HepG2 (cell line): ENCODE results near the gene CNTD1. TPM values are rescaled to one million over a fixed set of nuclear protein-coding genes. Genes with fewer than 3 reads are reported as not detected.

Source experiments
- ATF2 ChIP-seq: sonication (generic); formaldehyde crosslinking; IDR thresholded peaks from 2 replicates; pipeline ENCODE4 v1.4.0; 2020; ENCODE audit warnings: missing genetic modification reagents
- BCL3 ChIP-seq: sonication (generic); formaldehyde crosslinking; IDR thresholded peaks from 2 replicates; pipeline ENCODE4 v1.5.1; 2020; ENCODE audit warnings: mild to moderate bottlenecking, missing genetic modification reagents, moderate library complexity
- FOXP4 ChIP-seq: sonication (generic); formaldehyde crosslinking; IDR thresholded peaks from 2 replicates; pipeline ENCODE4 v1.4.0; 2020; ENCODE audit warnings: missing genetic modification reagents
- HNRNPL ChIP-seq: fragments of 200-400 bp; formaldehyde crosslinking; IDR thresholded peaks from 2 replicates; pipeline ENCODE4 v1.6.1; 2017; ENCODE audit warnings: mild to moderate bottlenecking, low read depth, low read length
- HNRNPLL ChIP-seq: fragments of 200-400 bp; formaldehyde crosslinking; IDR thresholded peaks from 2 replicates; pipeline ENCODE4 v1.6.1; 2017; ENCODE audit warnings: mild to moderate bottlenecking, low read depth, low read length; ENCODE audit not compliant: poor library complexity, severe bottlenecking
- ISX ChIP-seq: sonication (generic); formaldehyde crosslinking; conservative IDR thresholded peaks from 2 replicates; pipeline ENCODE4 v1.5.0; 2020; ENCODE audit warnings: missing genetic modification reagents
- KLF13 ChIP-seq: sonication (generic); formaldehyde crosslinking; IDR thresholded peaks from 2 replicates; pipeline ENCODE4 v1.4.0; 2020; ENCODE audit warnings: mild to moderate bottlenecking, missing genetic modification reagents
- NFAT5 ChIP-seq: sonication (generic); formaldehyde crosslinking; IDR thresholded peaks from 2 replicates; pipeline ENCODE4 v1.4.0; 2020; ENCODE audit warnings: missing genetic modification reagents
- NR2F2 ChIP-seq: IDR thresholded peaks from 2 replicates; pipeline ENCODE4 v1.6.1; 2012; ENCODE audit warnings: low read depth, inconsistent platforms, borderline replicate concordance
- PPARG ChIP-seq: conservative IDR thresholded peaks from 2 replicates; pipeline ENCODE4 v1.6.1; 2016; ENCODE audit warnings: missing biosample characterization, missing genetic modification reagents
- TEF ChIP-seq: sonication (generic); formaldehyde crosslinking; IDR thresholded peaks from 2 replicates; pipeline ENCODE4 v1.5.0; 2020; ENCODE audit warnings: missing genetic modification reagents
- ZIK1 ChIP-seq: sonication (generic); formaldehyde crosslinking; IDR thresholded peaks from 2 replicates; pipeline ENCODE4 v1.5.0; 2020; ENCODE audit warnings: mild to moderate bottlenecking, low read depth, missing genetic modification reagents, borderline replicate concordance
- ZNF34 ChIP-seq: sonication (generic); formaldehyde crosslinking; IDR thresholded peaks from 2 replicates; pipeline ENCODE4 v1.4.0; 2020; ENCODE audit warnings: mild to moderate bottlenecking, missing genetic modification reagents, borderline replicate concordance
- ZNF496 ChIP-seq: sonication (generic); formaldehyde crosslinking; IDR thresholded peaks from 2 replicates; pipeline ENCODE4 v1.8.1; 2023; ENCODE audit warnings: mild to moderate bottlenecking, moderate library complexity, missing genetic modification reagents; ENCODE audit not compliant: insufficient replicate concordance
- polyA plus RNA-seq, 8 experiments: library from polyadenylated mRNA; depleted of rRNA in 3 of 8; stranded (reverse) in 7 of 8; unstranded in 1 of 8; fragments of >200 nt; fragmentation: Illumina TruSeq in 4 of 8; extraction: Trizol in 4 of 8; gene quantifications; 2 replicates each; pipeline versions ENCODE4 v1.2.1 to v1.2.3, GENCODE V29; 2011 to 2016; ENCODE audit warnings: low read depth in 4 of 8, missing spikeins in 1 of 8, mixed read lengths in 1 of 8; ENCODE audit not compliant: insufficient read depth in 1 of 8
- total RNA-seq, 5 experiments: library from RNA; depleted of rRNA; stranded (reverse); fragments of >200 nt; fragmentation: Illumina TruSeq; extraction: Trizol; gene quantifications; 2 replicates each; pipeline ENCODE4 v1.2.3, GENCODE V29; 2016; ENCODE audit warnings: low read depth in 1 of 5

CNTD1 gene
- total and polyA plus RNA-seq, 2 of the 13 experiments (the other 11 are each of a cell fraction or from before 2014, with no cell fraction given): 0.11 to 0.15 TPM

GRCh38 chr17:42832934-42833766 is 34.5 kb downstream of the CNTD1 start, which contains the start of gene PSME3 (continued):
- no peak for TF ChIP-seq NR2F2
- peak; percentile 64; the same call in 1 of the 2 replicates for TF ChIP-seq TEF (CRISPR knock-in tag)
- TF ChIP-seq FOXP4 (CRISPR knock-in tag): peak; percentile 72
- TF ChIP-seq KLF13 (CRISPR knock-in tag): no peak
- TF ChIP-seq HNRNPL: peak; percentile 78; the same call in 1 of the 2 replicates
- TF ChIP-seq BCL3 (CRISPR knock-in tag): peak; percentile 89
- peak; percentile 87; the same call in 1 of the 2 replicates for TF ChIP-seq ISX (CRISPR knock-in tag)
- peak; percentile 88 for TF ChIP-seq HNRNPLL
- peak; percentile 76; the same call in 1 of the 2 replicates for TF ChIP-seq NFAT5
- peak; percentile 75; the same call in 1 of the 2 replicates for TF ChIP-seq ATF2 (CRISPR knock-in tag)
- no peak for TF ChIP-seq ZNF496 (CRISPR knock-in tag)
- TF ChIP-seq ZNF34: peak; percentile 93
- peak; percentile 94 for TF ChIP-seq ZIK1
- peak; percentile 49 for TF ChIP-seq PPARG (CRISPR knock-in tag)
